GM19455 (cell line): ENCODE data around the gene TFF1.

Source experiments
- ATAC-seq: cut with Tn5 transposase; IDR thresholded peaks from one replicate; pipeline ENCODE4 v1.9.1; 2021; ENCODE audit not compliant: unreplicated experiment

The TFF1 gene

GRCh38 chr21:42398436-42399028 is 32.2 kb upstream of the TFF1 start:
- no peak for ATAC-seq

GRCh38 chr21:42397746-42398394 is 31.5 kb upstream of the TFF1 start:
- no peak for ATAC-seq

- no peak for ATAC-seq
Measured at GRCh38 chr21:42396799-42397745, 30.7 kb upstream of the TFF1 start.

GRCh38 chr21:42395905-42396651 is 29.7 kb upstream of the TFF1 start, which contains the start of gene TMPRSS3:
TMPRSS3 (minus strand) TSS chr21:42396052; CDS start chr21:42395417, 635 bp downstream.
- no peak for ATAC-seq

GRCh38 chr21:42395302-42395701 is 29.0 kb upstream of the TFF1 start:
- no peak for ATAC-seq

GRCh38 chr21:42393443-42393950 is 27.2 kb upstream of the TFF1 start:
- ATAC-seq, result no peak

GRCh38 chr21:42392731-42393442 is 26.6 kb upstream of the TFF1 start:
- ATAC-seq, result no peak

- ATAC-seq, result no peak
Measured at GRCh38 chr21:42391297-42391696, 25.0 kb upstream of the TFF1 start.

- no peak for ATAC-seq
Measured at GRCh38 chr21:42390696-42391095, 24.4 kb upstream of the TFF1 start.

- ATAC-seq, result no peak
Measured at GRCh38 chr21:42390193-42390592, 23.9 kb upstream of the TFF1 start.

- ATAC-seq, result no peak
Measured at GRCh38 chr21:42389449-42389835, 23.1 kb upstream of the TFF1 start.

GRCh38 chr21:42388740-42389448 is 22.6 kb upstream of the TFF1 start:
- ATAC-seq, result no peak

GRCh38 chr21:42387843-42388340 is 21.6 kb upstream of the TFF1 start:
- ATAC-seq, result no peak

GRCh38 chr21:42387164-42387563 is 20.8 kb upstream of the TFF1 start:
- ATAC-seq, result no peak

GRCh38 chr21:42386034-42386591 is 19.8 kb upstream of the TFF1 start:
- ATAC-seq, result no peak

GRCh38 chr21:42385619-42386018 is 19.3 kb upstream of the TFF1 start:
- no peak for ATAC-seq

- ATAC-seq, result no peak
Measured at GRCh38 chr21:42384989-42385388, 18.7 kb upstream of the TFF1 start.

- ATAC-seq, result no peak
Measured at GRCh38 chr21:42384156-42384945, 18.0 kb upstream of the TFF1 start.
